Lower leg skin (tissue), 3 donors: ENCODE measurements around the gene TSHZ2.

Source experiments
- POLR2A ChIP-seq, 2 donors: fragments of 450-650 bp; IDR thresholded peaks; one replicate each; pipeline ENCODE4 v1.6.1; 2016 to 2017; ENCODE audit warnings: antibody characterized with exemption in 2 of 2, mild to moderate bottlenecking in 1 of 2, moderate library complexity in 1 of 2
- TF ChIP-seq, protein P1 (sequence below), 3 donors: fragments of 450-650 bp; IDR thresholded peaks; one replicate each; pipeline ENCODE4 v1.5.1; 2016; ENCODE audit warnings: antibody characterized with exemption in 3 of 3, mild to moderate bottlenecking in 3 of 3, moderate library complexity in 2 of 3

DNA sequence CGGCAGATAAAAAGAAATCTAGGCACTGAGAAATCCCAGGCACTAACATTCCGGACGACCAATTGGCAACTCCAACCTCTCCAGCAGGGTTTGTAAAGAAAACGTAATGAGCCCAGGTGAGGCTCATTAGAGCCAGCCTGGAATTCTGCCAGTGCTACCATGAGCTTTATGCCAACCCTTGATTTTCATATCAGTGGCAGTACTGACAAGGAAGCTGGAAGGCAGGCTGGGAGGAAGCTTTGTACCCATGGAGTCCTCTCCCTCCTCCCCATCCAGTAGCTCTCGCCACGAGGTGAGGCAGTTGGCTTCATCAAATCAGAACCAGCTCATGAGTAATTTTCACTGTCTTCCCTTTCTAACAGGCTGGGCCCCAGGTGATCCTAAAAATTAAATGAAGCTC, 371.3 kb downstream of the TSHZ2 start:
- TF ChIP-seq, protein P1, sequence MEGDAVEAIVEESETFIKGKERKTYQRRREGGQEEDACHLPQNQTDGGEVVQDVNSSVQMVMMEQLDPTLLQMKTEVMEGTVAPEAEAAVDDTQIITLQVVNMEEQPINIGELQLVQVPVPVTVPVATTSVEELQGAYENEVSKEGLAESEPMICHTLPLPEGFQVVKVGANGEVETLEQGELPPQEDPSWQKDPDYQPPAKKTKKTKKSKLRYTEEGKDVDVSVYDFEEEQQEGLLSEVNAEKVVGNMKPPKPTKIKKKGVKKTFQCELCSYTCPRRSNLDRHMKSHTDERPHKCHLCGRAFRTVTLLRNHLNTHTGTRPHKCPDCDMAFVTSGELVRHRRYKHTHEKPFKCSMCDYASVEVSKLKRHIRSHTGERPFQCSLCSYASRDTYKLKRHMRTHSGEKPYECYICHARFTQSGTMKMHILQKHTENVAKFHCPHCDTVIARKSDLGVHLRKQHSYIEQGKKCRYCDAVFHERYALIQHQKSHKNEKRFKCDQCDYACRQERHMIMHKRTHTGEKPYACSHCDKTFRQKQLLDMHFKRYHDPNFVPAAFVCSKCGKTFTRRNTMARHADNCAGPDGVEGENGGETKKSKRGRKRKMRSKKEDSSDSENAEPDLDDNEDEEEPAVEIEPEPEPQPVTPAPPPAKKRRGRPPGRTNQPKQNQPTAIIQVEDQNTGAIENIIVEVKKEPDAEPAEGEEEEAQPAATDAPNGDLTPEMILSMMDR (IDR thresholded peaks at IDR 0.05), result no peak
- TF ChIP-seq POLR2A (IDR thresholded peaks at IDR 0.05), result no peak
